HG03045 (cell line): ENCODE results near the gene ZNF618.
A peak's percentile ranks its signal among the peaks of the same experiment; 100 is the strongest.
"Not testable (repeated sequence)": the region's sequence is repeated elsewhere in the genome, so short reads cannot be mapped to it uniquely, and the experiment has no call there.

Experiments used
- ATAC-seq: cut with Tn5 transposase; IDR thresholded peaks from one replicate; pipeline ENCODE4 v1.9.1; 2021; ENCODE audit warnings: mild to moderate bottlenecking, moderate library complexity; ENCODE audit not compliant: unreplicated experiment

The ZNF618 gene

DNA sequence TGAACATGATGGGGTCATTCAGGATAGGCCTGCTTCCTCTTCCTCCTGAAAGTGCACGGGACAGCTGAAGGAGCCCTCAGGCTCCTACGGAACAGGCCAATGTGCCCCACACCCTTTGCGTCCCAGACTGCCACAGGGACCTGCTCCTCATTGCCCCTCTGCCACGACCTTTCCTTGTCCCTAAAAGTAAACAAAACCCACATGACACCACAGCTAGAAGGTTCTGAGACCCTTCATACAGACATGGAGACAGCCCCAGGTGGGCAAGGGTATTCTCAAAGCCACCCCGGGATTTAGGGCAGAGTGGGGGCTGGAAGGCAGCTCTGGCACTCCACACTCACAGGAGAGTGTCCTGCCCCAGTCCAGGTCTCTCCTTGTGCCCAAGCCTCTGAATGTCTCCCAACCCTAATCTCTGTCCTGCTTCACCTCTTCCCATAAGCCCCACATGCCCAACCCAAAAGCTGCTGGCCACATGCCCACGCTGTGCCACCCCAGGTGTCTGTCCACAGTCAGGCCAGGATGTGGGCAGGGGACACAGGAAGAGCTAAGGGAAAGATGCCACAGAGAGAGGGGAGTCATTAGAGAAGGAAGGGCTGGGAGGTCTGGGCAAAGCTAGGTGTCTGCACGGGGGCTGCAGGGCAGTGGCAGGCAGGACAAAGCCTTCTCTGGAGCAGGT, 201.2 kb downstream of the ZNF618 start:
- no peak for ATAC-seq

DNA sequence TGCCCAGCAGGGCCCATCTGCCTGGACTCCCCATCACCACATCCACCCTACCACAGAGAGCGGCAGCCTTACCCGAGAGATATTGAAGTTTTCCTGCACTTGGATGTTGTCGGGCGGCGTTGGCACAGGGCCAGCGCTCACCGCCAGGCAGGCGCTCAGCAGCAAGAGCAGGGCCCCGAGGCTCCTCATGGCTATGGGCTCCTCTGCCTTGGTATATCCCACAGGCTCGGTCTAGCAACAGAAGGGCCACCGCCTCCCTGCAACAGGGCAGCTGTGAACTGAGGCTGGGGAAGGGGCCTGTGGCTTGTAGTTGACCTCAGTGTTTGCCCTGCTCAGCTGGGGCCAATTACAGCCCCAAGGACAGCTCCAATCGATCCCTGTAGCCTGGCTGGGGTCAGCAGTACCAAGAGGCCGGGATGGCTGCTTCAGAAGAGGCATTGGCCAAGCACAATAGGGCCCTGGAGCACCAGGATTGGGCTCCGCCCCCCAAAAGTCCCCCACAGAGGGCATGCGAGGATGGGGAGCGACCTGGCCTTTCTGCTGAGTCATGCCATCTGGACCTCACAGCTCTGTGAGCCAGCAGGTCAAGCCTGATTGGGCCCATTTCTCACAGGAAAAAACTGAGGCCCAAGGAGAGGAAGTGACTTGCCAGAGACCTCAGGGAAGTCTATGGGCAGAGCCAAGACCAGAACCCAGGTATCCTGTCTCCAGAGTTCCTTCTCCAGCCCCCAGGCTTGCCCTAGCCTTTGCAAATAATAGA, 202.1 kb downstream of the ZNF618 start, which contains the start of gene AMBP:
Gene AMBP, minus strand, starts transcription at position 280 of the 760 bp plus-strand sequence. Its CDS starts 91 bp downstream, at position 189.
- no peak for ATAC-seq

DNA sequence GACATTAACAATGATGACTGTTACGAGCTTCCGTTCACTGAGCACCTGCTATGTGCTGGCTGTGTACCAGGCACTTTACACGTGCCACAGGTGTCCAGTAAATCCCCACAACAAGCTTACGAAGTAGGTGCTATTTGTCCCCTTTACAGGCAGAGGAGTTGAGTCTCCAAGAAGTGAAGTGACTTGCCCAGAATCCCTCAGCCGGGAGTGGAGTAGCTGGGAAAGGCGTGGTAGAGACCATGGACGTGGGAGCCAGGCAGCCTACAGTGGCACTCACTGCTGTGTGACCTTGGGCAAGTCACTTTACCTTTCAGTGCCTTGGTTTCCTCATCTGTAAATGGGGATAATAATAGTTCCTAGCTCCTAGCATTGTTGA, 202.7 kb downstream of the ZNF618 start:
- no peak for ATAC-seq

DNA sequence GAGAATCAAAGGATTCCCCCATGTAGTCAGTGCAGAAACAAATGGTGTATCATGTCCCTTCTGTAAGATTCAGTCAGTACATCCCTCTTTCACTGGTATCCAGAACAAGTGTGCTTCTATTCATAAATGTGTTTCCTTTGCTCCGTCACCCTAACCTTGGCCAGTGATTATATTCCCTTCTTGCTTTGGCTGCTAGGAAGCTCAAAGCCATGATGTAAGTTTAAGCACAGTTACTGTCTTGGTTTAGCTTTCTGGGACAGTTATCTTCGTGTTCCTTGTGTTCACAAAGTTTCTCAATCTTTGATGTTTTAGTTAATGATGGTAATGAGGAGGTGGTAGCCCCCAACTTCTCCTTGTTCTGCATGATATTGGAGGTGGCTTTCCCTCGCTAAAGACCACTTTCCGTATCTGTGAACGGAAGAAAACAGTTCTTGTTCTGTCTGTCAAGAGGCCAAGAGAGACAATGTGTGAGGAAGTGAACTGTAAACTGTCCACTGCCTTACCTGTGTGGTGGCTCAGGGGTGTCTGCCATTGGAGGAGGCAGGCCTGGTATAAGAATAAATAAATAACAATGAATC, 204.2 kb downstream of the ZNF618 start:
- no peak for ATAC-seq

DNA sequence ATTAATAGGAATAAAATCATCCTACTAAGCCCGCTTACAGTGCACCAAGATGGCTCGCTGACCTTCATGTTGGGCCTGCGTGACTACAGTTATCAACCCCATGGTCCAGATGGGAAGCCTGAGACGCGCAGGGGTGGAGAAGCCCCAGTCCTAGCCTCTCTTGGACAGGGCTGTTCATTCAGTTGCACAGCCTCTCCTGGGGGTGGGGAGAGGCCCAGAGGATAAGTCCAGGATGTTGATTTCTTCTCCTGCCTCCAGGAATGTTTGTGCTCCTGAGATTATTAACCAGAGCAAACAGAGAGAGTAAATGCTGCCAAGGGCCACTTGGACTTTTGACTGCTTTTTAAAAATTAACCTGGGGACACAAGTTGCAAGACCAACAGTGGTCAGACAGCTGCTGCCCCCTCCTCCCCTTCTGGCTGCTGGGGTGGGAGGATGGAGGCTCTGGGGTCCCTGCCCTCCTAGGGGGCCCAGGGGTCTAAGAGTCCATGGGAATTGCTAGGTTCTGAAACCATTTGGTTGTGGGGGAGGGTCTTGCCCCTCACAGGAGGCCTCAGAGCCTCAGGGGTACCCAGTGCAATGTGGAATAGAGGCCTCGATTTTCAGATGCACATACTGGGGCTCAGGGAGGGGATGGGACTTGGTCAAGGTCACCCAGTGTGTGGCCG, 204.8 kb downstream of the ZNF618 start:
- no peak for ATAC-seq

DNA sequence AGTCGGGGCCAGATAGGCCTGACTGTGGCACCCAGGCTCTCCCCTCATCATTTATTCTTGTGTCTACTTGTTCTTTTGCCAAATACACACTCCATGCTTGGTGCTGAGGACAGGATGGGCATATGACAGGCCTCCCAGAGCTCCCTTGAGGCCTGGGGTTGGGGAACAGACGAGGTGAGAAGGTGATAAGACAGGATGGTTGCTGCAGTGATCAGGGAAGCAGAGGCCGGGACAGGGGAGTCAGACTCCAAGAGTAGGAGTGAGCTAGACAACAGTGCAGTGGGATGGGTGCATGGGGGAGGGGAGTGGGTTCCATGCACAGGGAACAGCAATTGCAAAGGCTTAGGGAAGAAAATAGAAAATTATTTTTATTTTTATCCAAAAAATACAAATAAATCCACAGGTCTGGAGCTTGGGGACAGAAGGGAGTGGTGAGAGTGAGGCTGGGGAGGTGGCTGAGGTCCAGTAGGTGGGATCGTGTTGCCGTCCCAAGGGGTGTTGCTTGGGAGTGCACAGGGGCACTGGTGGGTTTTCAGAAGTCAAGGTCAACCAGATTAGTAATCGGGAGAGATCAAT, 205.4 kb downstream of the ZNF618 start:
- ATAC-seq: no peak

DNA sequence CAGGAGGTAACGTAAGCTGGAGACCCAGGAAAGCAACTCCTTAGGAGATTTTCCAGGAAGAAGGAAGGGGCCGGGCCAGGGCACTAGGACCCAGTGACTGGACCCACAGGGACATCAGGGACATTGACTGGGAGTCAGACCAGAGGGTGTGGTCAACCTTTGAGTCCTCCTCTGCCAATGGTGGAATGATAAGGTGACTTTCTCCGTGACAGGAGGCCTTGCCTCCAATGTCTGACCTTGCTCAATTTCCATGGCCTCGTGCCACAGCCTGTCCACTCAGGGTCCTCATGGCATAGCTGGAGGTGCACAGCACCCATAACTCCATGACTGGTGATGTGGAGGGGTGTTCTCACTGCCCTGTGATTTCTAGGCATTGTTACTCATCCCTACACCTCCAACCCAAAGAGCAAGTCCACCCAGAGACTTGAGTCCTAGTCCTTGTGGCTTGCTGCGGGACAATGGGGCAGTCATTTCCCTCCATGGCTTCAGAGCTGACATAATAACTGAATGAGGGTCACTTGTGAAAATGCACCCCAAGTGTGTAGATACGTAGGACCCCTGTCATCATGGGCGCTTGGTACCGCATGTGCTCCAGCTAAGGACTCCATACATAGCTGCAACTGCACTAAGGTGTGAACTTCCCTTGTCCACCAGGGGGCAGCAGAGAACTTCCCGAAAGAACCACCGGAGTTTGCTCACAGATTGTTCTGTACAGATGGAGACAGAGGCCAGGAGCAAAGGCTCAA, 206.1 kb downstream of the ZNF618 start:
- peak; percentile 72 for ATAC-seq

DNA sequence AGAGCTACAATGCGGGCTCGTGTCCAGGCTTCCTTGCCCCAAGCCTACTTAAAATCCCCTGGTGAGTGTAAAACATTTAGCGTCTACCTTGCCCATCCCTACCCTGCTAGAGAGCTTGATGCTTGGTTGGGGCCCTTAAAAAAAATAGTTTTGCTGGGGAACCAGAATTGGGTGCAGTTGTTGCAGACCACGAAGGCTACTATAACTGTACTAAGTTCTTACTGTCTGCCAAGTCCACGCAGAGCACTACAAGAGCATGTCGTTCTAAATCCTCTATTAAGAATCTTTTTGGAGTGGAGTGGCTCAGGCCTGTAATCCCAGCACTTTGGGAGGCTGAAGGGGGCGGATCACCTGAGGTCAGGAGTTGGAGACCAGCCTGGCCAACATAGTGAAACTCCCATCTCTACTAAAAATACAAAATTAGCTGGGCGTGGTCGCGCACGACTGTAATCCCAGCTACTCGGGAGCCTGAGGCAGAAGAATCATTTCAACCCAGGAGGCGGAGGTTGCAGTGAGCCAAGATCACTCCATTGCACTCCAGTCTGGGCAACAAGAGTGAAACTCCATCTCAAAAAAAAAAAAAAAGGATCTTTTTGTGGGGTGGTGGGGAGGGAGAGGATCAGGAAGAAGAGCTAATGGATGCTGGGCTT, 206.8 kb downstream of the ZNF618 start:
- ATAC-seq: not testable (repeated sequence)

DNA sequence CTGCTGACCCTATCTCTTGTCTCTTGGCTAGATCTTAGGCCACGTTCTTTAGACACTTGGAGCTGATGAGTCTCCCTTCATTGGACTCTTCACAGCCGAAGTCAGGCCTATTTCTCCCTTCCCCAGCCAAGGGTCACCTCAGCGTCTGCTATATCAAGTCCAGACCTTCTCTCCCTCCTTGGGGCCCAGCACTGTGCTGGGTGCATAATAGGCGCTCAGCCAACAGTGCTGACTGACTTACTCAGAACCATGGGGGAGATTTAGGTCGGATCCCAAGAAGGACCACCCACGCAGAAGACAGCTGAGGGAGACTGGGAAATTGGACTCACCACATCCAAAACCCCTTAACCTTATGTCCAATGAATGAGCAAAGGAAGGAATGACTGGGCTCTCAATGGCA, 207.6 kb downstream of the ZNF618 start:
- ATAC-seq: no peak

DNA sequence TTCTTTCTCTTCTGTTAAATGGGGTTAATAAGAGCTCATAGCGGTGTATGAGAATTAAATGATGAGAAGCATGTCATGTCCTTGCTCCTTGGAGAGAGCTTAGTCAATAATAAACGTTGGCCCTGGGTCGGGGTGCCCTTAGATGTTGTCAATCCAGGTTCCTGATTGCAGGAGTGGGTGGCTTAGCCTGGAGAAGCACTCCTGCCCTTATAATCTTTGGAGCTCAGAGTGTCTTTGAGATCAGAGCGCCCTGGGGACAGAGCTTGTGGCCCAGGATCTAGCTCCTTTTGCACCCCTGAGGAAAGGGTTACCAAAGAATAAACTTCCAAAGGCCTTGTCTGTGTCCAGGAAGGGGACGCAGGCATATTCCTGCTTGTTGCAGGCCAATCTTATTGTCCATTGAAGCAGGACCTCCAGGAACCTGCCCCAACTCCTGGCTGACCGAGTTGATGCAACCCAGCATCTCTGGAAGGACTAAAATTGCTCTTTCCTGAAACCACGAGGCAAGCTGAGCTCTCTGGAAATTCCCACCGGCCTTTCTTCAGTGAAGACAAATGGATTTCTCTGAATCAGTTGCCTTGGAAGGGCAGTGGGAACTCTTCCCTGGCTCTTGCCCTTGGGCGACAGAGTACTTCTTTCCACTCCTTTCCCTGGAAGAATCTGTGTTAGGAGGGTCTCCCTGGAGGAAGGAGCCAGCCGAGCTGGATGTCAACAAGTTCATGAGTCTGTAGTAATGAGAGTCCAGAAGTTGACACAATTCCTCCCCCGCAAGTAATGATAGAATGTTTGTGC, 208.4 kb downstream of the ZNF618 start:
- ATAC-seq: no peak

DNA sequence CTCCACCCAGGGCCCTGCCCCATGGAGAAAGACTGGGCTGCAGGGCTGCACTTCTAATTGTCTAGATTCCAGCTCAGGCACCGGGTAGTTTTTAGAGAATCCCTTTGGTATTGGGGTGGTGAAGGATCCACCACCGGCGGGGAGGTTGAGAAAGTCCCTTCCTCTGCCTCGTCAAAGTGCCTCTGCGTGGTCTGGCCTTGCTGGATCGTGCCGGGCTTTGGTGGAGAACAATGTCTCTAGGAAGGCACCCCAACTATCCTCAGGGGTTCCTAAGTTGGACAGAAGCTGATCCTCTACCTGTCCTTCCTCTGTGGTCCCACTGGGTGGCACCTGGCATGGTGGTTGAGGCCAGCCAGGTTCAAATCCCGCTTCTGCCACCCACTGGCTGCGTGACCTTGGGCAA, 209.3 kb downstream of the ZNF618 start:
- no peak for ATAC-seq

DNA sequence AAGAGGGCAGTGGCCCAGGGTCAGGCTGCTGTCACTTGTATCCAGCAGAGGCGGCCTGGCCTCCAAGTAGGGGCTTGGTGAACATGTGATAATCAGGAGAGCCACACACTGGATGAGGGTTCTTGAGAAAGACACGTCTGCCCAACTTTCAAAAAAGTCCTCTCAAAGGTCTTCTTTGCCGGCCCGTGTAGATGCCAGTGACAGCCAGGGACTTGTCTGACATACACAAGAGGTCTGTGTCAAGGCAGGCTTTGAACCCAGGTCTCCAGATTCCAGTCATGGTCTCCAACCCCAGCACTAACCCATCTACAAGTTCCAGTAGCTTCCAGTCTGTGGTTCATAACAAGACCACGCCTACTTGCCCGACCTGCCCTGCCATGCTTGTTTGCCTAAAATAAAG, 209.9 kb downstream of the ZNF618 start:
- no peak for ATAC-seq

DNA sequence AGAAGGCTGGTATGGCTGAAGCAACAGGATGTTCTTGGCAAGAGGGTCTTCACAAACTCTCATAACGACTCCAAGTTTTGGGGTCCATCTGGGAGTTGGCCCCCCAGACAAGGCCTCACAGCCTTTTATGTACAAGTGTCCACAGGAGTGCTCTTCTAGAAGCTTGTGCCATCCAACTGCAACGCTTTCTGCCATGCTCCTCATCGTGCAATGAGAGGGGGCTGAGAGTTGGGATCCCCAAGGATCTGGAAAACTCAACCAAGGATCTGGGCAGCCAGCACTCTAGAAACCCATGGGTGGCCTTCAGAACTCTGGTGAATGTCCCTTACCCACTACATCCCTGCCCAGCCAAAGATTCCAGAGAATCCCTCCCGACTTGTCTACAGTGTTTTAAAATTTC, 210.5 kb downstream of the ZNF618 start:
- ATAC-seq: no peak

DNA sequence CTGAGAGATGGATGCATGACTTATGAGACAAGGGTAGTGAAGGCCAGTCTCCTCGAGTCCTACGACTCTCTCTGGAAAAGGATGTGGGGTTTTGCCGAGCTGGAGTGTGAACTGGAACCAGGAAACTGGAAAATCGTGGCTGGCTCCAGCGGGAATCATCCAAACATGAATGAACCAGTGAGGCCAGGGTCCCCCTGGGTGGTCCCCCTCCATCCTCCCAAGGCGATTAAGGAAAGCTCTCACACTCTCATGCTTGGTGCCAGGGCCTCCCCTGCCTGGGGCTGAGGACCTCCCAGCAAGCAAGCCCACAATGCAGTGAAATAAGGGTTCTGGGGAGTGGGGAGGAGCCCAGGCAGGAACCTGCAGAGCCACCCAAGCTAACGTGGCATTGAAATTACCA, 211.6 kb downstream of the ZNF618 start:
- no peak for ATAC-seq

DNA sequence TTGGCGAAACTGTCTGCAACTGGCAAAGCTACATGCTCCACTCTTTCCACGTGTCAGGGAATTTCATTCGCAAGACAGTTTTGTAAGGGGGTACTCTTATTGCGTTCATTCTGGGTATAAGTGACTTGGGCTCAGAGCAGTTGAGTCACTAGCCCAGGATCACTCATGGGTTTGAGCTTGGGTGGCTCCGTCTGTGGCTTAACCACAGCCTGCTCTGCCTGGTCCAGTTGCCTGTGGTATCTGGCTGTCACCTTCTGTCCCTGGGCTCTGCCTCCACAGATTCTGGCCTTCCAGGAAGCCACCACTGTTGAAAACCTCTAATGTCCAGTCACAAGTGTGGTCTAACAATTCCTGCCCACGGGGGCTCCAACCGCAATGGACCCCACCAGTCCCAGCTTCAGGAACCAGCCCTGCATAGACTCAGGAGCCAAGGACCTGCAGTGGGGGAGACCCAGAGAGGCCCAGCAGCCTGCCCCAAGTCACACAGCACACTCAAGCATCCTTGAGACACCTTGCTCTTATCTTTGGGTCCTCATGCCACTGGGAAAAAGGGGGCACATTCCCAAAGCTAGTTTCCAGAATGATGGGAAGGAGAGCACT, 212.6 kb downstream of the ZNF618 start:
- no peak for ATAC-seq

DNA sequence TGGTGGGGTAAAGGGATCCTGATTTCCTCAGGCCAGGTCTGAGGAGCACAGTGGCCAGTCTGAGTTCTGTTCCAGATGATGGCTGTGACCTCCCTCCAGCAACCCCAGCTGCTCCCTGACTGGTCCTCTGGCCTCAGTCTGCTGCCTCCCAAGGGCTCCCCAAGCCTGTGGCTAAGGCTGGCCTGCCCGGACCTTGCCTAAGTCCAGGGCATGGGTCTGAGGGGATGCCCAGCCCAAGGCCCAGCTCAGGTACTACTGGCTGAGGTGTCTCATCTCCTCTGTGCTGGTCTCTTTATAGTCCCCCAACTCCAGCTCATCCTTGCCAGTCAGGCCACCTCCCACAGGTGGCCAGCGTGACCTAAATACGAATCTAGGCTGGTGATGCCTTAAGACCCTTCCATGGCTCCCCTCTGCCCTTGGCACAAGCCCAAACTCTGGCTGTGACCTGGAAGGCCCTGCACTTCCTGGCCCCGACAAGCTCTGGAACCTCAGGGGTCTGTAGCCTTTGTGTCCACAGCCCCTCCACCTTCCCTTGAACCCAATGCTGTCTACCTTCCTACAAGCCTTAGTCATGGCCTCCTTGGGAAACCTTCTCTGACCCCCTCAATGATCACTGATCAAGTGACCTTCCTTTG, 213.2 kb downstream of the ZNF618 start:
- ATAC-seq: no peak

DNA sequence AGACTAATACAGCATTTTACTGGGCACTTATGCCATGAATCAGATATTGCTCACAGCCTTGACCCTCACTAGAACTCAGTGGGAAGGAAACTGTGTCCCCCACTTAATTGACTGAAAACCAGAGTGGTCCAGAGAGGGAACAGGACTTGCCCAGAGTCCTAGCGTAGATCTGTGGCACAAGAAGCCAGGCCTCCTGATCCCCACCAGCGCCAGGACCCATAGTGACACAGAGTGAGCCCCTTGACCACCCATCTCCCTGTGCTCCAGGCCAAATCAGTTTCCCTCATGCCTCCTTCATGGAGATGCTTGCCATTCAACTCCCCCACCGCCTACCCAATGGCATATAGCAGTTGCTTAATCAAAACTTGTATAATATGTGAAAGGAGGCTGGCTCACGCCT, 214.7 kb downstream of the ZNF618 start:
- no peak for ATAC-seq

DNA sequence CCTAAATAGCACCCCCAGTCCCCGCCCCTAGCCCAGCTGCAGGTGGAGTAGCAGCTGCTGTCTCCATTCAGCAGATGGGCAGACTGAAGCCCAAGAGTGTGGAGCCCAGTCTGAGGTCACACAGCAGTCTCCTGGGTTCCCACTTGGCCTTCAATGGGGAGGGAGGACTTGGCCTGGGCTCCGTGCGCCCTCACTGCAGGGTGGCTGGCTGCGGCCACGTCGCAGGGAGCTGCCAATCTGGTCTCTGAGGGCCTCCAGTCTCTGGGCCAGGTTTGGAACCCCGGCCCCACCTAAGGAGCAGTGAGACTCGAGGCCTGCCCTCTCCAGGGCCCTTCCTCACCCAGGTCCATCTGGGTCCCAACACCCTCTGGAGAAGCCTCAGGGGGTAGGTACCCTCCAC, 215.6 kb downstream of the ZNF618 start:
- ATAC-seq: no peak
